AG20443 (cell line): ENCODE measurements around the gene TIMM10.
A peak's percentile ranks its signal among the peaks of the same experiment; 100 is the strongest.

ENCODE experiments used
- DNase-seq: peaks from one replicate; pipeline ENCODE4 v3.0.0; 2012; ENCODE audit warnings: low spot score, mixed read lengths

TIMM10 gene

GRCh38 chr11:57530596-57531507 is at the start of gene TIMM10:
TSS of gene TIMM10 (minus strand) at chr11:57530754. CDS start at chr11:57530189, 565 bp downstream.
- peak; percentile 95 for DNase-seq

- DNase-seq = no peak
These were observed 43.5 kb upstream of the TIMM10 start for GRCh38 chr11:57574061-57574460.

GRCh38 chr11:57571606-57572005 is 41.1 kb upstream of the TIMM10 start:
- DNase-seq = no peak

- DNase-seq = no peak
These were observed 37.8 kb upstream of the TIMM10 start for GRCh38 chr11:57568330-57568766.

- peak; percentile 90 for DNase-seq
These were observed 37.2 kb upstream of the TIMM10 start, which contains the start of gene UBE2L6 for GRCh38 chr11:57567515-57568329. TSS of gene UBE2L6 (minus strand) at chr11:57567672. CDS start at chr11:57567611, 61 bp downstream.

- DNase-seq = peak; percentile 20
These were observed 36.5 kb upstream of the TIMM10 start for GRCh38 chr11:57566905-57567514.

GRCh38 chr11:57566005-57566904 is 35.7 kb upstream of the TIMM10 start:
- DNase-seq = peak; percentile 56

- no peak for DNase-seq
These were observed 32.0 kb upstream of the TIMM10 start for GRCh38 chr11:57562596-57562995.

- no peak for DNase-seq
These were observed 29.6 kb upstream of the TIMM10 start for GRCh38 chr11:57560146-57560545.

- no peak for DNase-seq
These were observed 25.5 kb upstream of the TIMM10 start for GRCh38 chr11:57556041-57556440.

- DNase-seq = no peak
These were observed 24.8 kb upstream of the TIMM10 start for GRCh38 chr11:57555393-57555792.

GRCh38 chr11:57552479-57552878 is 21.9 kb upstream of the TIMM10 start:
- no peak for DNase-seq

GRCh38 chr11:57551941-57552340 is 21.4 kb upstream of the TIMM10 start:
- DNase-seq = no peak

GRCh38 chr11:57549983-57550382 is 19.4 kb upstream of the TIMM10 start:
- no peak for DNase-seq

- no peak for DNase-seq
These were observed 17.4 kb upstream of the TIMM10 start for GRCh38 chr11:57547854-57548377.

- DNase-seq = peak; percentile 80
These were observed 16.4 kb upstream of the TIMM10 start for GRCh38 chr11:57546869-57547475.

GRCh38 chr11:57546451-57546850 is 15.9 kb upstream of the TIMM10 start:
- no peak for DNase-seq

- DNase-seq = no peak
These were observed 15.3 kb upstream of the TIMM10 start for GRCh38 chr11:57545883-57546282.

- DNase-seq = no peak
These were observed 14.0 kb upstream of the TIMM10 start for GRCh38 chr11:57544566-57544965.

GRCh38 chr11:57543593-57543992 is 13.0 kb upstream of the TIMM10 start:
- no peak for DNase-seq

GRCh38 chr11:57542582-57542981 is 12.0 kb upstream of the TIMM10 start:
- DNase-seq = no peak
